HG02759 (cell line): ENCODE data around the gene COPS6.
"Not testable (repeated sequence)": the region's sequence is repeated elsewhere in the genome, so short reads cannot be mapped to it uniquely, and the experiment has no call there.

Source experiments
- ATAC-seq: cut with Tn5 transposase; IDR thresholded peaks from one replicate; pipeline ENCODE4 v1.9.1; 2021; ENCODE audit warnings: mild to moderate bottlenecking, moderate library complexity; ENCODE audit not compliant: unreplicated experiment

Gene COPS6

DNA sequence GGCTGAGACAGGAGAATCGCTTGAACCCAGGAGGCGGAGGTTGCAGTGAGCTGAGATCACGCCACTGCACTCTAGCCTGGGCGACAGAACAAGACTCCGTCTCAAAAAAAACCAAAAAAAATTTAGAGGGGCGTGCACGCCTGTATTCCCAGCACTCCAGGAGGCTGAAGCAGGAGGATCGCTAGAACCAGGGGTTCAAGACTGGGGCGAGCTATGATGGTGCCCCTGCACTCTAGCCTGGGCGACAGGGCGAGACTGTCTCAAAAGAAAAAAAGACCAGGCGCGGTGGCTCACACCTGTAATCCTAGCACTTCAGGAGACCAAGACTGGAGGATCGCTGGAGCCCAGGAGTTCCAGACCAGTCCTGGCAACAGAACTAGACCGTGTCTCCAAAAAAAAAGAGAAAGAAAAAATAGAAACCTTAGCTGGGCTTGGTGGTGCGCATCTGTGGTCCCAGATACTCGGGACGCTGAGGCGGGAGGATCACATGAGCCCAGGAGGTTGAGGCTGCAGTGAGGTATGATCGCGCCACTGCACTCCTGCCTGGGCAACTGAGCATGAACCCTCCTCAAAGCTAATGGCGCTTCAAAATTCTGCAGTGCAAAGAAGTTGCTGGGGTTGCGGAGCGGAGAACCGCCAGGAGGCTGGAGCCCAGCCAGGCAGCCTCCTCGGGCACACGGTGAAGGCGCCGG, 37.6 kb downstream of the COPS6 start:
- no peak for ATAC-seq

DNA sequence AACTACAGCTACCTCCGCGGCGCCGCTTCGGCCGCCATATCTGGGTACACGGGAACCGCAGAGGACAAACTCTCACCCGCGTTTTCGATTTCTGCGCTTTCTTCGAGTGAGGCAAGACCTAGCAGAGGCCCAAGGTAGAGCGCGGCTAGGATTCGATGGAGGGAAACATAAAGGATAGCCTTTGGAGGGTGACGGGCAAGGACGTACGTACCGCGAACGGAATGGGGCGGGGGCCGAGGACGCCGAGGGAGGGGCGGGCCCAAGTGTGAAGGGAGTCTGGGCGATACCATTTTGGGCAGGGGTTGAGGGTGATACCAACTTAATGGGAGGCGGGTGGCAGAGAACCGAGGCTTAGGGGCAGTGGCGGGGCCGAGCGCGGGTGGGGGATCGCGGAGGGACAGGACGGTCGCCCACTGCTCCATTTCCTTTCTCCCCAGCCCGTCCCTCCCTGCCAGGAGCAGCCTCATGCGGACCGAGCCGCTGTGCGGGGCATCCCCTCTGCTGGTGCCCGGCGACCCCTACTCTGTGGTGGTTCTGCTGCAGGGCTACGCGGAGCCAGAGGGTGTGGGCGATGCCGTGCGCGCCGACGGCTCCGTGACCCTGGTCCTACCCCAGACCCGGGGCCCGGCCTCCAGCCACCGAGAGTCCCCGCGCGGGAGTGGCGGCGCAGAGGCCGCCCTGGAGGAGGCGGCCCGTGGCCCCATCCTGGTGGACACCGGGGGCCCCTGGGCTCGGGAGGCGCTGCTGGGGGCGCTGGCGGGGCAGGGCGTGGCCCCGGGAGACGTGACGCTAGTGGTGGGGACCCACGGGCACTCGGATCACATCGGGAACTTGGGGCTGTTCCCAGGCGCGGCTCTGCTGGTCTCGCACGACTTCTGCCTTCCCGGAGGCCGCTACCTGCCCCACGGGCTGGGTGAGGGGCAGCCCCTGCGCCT, 38.4 kb downstream of the COPS6 start, which contains the start of gene MBLAC1:
TSS of gene MBLAC1 (plus strand) at position 37 of the 935 bp plus-strand sequence. CDS start at position 466, 429 bp downstream.
- ATAC-seq: peak; percentile 65

DNA sequence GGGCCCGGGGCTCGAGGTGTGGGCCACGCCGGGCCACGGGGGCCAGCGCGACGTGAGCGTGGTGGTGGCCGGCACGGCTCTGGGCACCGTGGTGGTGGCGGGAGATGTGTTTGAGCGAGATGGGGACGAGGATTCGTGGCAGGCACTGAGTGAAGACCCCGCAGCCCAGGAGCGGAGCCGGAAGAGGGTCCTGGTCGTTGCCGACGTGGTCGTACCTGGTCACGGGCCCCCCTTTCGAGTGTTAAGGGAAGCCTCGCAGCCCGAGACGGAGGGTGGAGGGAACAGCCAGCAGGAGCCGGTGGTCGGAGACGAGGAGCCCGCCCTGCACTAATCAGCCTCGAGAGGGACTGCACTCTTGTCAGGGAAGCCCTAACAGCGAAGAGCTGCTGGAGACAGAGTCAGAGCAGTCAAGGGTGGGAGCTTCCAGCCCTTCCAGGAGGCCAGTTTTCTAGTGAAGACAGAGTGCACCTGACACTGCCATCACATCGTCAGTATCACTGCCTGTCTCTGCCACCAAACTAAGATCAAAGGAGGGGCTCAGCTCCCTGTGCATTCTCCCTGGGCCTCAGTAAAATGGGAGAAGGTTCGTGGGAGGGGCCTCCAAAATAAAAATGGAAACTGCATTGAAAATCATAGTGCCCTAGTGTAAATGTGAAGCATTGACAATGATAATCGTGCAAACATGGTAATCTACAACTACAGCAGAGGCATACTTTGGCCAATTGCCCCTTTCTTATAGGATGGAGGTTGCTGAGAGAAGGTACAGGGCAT, 39.3 kb downstream of the COPS6 start:
- no peak for ATAC-seq

DNA sequence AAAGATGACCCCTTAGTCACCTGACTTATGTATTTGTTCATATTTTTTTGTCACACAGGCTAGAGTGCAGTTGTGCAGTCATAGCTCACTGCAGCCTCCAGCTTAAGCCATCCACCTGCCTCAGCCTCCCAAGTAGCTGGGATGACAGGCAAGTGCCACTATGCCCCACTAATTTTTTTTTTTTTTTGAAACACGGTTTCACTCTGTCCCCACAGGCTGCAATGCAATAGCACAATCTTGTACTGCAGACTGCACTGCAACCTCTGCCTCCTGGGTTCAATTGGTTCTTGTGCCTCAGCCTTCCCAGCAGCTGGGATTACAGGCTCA, 39.8 kb downstream of the COPS6 start:
- no peak for ATAC-seq

DNA sequence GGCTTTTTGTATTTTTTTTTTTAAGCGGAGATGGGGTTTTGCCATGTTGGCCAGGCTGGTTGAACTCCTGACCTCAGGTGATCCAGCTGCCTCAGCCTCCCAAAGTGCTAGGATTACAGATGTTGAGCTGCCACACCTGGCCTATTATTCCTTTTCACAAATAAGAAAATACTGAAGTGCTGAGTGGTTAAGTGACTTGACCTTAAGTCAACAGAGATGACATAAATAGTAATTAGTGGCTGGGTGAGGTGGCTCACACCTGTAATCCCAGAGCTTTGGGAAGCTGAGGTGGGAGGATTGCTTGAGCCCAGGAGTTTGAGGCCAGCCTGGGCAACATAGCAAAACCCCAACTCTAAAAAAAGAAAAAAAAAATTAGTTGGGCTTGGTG, 41.4 kb downstream of the COPS6 start:
- not testable (repeated sequence) for ATAC-seq

DNA sequence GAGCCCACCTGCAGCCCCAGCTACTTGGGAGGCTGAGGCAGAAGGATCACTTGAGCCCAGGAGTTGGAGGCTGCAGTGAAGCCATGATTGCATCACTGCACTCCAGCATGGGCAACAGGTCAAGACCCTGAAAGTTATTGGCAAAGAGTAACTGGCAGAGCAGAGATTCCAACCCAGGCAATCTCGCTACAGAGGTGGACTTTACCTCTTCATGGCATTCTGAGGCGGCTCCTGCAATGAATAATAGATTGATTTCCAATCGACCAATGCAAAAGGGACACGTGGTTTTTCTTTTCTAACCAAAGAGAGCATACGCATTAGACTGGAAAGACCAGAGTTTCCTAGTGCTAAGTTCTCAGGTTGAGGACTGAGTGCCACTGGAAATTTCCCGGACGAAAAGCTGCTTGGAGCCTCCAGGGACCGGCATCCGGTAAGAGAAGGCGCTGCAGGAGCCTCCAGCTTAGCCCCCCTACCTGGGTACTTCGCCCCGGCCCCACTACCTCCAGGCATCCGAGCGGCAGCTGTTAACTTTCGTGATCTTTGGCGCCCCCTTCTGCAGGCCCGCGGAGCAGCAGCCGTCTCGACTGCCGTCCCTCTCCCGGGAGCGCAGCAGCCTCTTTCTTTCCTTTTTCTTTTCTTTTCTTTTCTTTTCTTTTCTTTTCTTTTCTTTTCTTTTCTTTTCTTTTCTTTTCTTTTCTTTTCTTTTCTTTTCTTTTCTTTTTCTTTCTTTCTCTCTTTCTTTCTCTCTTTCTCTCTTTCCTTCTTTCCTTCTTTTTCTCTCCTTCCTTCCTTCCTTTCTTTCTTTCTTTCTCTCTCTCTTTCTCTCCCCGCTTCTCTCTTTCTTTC, 42.1 kb downstream of the COPS6 start:
- ATAC-seq: no peak

DNA sequence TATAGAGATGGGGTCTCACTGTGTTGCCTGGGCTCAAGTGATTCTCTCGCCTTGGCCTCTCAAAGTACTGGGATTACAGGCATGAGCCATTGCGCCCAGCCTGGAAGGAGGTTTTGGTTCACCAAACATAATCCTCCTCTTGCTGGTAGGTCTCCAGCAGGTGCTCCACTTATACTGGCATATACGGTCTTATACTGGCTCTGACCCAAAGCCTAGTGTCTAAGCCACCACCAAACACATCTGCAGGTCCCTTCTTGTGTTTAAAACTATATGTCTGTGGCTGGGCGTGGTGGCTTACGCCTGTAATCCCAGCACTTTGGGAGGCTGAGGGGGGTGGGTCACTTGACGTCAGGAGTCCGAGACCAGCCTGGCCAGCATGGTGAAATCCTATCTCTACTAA, 43.4 kb downstream of the COPS6 start:
- no peak for ATAC-seq

DNA sequence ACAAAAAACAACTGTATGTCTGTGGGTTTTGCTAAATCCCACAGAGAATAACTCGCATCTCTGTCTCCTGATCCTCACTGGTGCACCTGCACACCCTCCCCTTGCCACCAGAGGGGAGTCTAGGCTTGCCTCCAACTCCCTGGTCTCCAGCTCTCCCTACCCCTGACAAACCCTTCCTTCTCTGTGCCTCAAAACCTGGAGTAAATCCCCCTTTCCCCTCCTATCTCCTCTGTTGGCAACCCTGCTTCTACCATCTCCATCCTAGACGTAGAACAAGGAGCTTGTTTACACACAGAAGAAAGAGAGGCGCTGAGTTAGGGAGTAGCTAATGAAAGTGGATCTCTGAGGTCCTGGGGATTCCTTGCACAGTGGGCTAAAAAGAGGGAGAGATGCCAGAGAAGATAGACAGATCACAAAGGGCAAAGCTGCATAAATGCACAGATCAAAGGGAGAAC, 44.0 kb downstream of the COPS6 start:
- ATAC-seq: peak; percentile 63

DNA sequence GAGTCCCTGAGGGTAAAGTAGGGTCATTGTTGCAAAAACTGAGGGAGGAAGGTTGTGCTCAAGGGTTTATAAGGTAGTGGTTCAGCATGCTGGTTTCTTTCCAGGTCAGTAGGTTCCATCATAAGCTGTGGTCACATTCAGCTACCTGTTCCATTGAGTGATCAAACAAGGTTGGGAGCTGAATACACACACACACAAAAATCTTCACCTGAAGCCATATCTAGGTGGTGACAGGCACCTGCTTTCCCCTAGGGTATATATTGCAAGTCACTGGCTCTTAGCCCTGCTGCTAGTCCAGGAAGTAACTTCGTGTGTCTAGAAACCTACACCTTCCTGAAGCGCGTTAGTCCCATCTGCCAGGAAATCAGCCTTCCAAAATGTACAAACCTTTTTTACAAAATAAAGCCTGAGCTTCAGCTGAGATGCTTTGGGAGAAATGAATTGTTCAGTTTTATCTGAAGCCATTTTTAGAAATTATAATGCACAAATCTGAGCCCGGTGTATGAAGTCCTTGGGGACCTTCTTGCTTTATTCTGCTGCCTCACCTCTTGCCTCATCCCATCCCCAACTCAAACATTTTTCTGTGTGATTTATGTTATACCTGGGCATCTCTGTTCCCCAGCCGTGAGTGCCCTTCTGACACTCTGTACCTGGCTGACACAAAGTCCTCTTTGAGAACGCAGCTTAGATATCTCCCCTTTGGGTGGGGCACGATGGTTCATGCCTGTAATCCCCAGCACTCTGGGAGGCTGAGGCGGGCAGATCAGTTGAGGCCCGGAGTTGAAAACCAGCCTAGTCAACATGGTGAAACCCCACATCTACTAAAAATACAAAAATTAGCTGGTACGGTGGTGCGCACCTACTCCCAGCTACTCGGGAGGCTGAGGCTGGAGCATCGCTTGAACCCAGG, 49.3 kb downstream of the COPS6 start:
- ATAC-seq: no peak

DNA sequence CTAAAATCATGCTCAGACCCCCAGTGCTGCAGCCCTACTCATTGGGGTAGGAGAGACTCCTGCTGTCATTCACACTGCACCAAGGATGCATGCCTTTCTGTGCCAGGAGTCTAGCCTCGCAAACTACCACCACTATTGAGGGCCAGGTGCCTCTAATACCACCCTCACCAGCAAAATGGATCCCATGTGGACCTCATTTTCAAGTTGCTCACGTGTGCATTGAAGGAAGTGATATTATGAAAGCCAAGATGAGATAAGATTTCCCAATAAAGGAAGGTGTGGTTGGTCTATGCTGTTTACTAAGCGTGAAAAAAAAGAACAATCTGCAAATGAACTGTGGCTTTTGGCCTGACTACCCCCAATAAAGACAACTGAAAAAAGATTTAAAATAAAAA, 52.8 kb downstream of the COPS6 start:
- ATAC-seq: no peak
